GM18502 (cell line): ENCODE data around the gene CENPB.
A peak's percentile ranks its signal among the peaks of the same experiment; 100 is the strongest.

ENCODE experiments used
- ATAC-seq: cut with Tn5 transposase; IDR thresholded peaks from one replicate; pipeline ENCODE4 v1.9.1; 2021; ENCODE audit warnings: mild to moderate bottlenecking; ENCODE audit not compliant: unreplicated experiment, poor library complexity

The CENPB gene

GRCh38 chr20:3811467-3812258 lies 25.1 kb upstream of the CENPB start:
- ATAC-seq, result no peak

- no peak for ATAC-seq
These were observed 22.0 kb upstream of the CENPB start for GRCh38 chr20:3808544-3808943.

- ATAC-seq, result no peak
These were observed 18.2 kb upstream of the CENPB start for GRCh38 chr20:3804781-3805180.

GRCh38 chr20:3804254-3804751 lies 17.8 kb upstream of the CENPB start:
- ATAC-seq, result no peak

- no peak for ATAC-seq
These were observed 17.3 kb upstream of the CENPB start for GRCh38 chr20:3803854-3804253.

- ATAC-seq, result no peak
These were observed 16.7 kb upstream of the CENPB start for GRCh38 chr20:3803289-3803688.

GRCh38 chr20:3802524-3803239 lies 16.1 kb upstream of the CENPB start:
- ATAC-seq, result no peak

GRCh38 chr20:3801846-3802245 lies 15.3 kb upstream of the CENPB start:
- no peak for ATAC-seq

GRCh38 chr20:3801299-3801698 lies 14.8 kb upstream of the CENPB start:
- no peak for ATAC-seq

- ATAC-seq, result no peak
These were observed 14.3 kb upstream of the CENPB start for GRCh38 chr20:3800878-3801260.

- ATAC-seq, result no peak
These were observed 13.8 kb upstream of the CENPB start for GRCh38 chr20:3800256-3800877.

- no peak for ATAC-seq
These were observed 12.3 kb upstream of the CENPB start for GRCh38 chr20:3798908-3799248.

- ATAC-seq, result no peak
These were observed 11.8 kb upstream of the CENPB start for GRCh38 chr20:3798373-3798768.

GRCh38 chr20:3797592-3798372 lies 11.2 kb upstream of the CENPB start:
- no peak for ATAC-seq

- ATAC-seq, result no peak
These were observed 10.6 kb upstream of the CENPB start for GRCh38 chr20:3797226-3797545.

GRCh38 chr20:3796477-3797225 lies 10.1 kb upstream of the CENPB start:
- peak; percentile 3 for ATAC-seq

- peak; percentile 68 for ATAC-seq
These were observed 9.2 kb upstream of the CENPB start, which contains the start of gene CDC25B for GRCh38 chr20:3795511-3796468. TSS of gene CDC25B (plus strand) at chr20:3796310. CDS start at chr20:3796532, 222 bp downstream.

GRCh38 chr20:3794701-3795420 lies 8.3 kb upstream of the CENPB start:
- ATAC-seq, result no peak
